Suprapubic skin (tissue), 4 donors: ENCODE measurements around the gene SNX13.

ENCODE experiments used
- EP300 ChIP-seq: sonication (generic); formaldehyde crosslinking; IDR thresholded peaks from one replicate; pipeline ENCODE4 v1.6.1; 2017; ENCODE audit warnings: antibody characterized with exemption
- POLR2A ChIP-seq, 2 donors: fragments of 450-650 bp; IDR thresholded peaks; one replicate each; pipeline ENCODE4 v1.6.1; 2017; ENCODE audit warnings: antibody characterized with exemption in 2 of 2, mild to moderate bottlenecking in 2 of 2, moderate library complexity in 2 of 2
- POLR2AphosphoS5 ChIP-seq, 3 donors: sonication (generic); formaldehyde crosslinking; IDR thresholded peaks; one replicate each; pipeline ENCODE4 v1.6.1; 2017; ENCODE audit warnings: antibody characterized with exemption in 3 of 3
- TF ChIP-seq, protein P1 (sequence below), 2 donors: fragments of 200-600 bp in 1 of 2; fragments of 450-650 bp in 1 of 2; sonication (generic) in 1 of 2; IDR thresholded peaks; one replicate each; pipeline ENCODE4 v1.5.1; 2016 to 2019; ENCODE audit warnings: antibody characterized with exemption in 2 of 2, mild to moderate bottlenecking in 1 of 2, moderate library complexity in 1 of 2

DNA sequence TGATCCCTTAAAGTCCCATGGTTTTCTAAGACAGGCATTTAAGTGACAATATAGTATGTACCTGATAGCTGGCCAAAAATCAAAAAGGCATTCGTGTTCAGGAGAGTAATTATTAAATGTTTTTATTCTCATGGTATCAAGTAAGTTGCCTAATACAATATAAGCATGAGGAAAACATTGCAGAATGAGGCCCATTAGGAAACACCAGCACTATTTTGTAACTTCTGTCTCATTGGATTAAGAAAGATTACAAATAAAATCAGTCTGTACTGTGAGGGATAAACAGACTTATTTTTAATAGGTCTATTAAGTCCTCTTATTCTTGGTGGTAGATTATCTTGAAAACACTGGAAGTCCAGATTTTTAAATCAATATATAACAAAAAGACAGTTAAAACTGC lies 110.1 kb downstream of the SNX13 start:
- TF ChIP-seq, protein P1, sequence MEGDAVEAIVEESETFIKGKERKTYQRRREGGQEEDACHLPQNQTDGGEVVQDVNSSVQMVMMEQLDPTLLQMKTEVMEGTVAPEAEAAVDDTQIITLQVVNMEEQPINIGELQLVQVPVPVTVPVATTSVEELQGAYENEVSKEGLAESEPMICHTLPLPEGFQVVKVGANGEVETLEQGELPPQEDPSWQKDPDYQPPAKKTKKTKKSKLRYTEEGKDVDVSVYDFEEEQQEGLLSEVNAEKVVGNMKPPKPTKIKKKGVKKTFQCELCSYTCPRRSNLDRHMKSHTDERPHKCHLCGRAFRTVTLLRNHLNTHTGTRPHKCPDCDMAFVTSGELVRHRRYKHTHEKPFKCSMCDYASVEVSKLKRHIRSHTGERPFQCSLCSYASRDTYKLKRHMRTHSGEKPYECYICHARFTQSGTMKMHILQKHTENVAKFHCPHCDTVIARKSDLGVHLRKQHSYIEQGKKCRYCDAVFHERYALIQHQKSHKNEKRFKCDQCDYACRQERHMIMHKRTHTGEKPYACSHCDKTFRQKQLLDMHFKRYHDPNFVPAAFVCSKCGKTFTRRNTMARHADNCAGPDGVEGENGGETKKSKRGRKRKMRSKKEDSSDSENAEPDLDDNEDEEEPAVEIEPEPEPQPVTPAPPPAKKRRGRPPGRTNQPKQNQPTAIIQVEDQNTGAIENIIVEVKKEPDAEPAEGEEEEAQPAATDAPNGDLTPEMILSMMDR (IDR thresholded peaks at IDR 0.05), result no peak
- no peak for TF ChIP-seq POLR2AphosphoS5 (IDR thresholded peaks at IDR 0.05)
- no peak for TF ChIP-seq POLR2A (IDR thresholded peaks at IDR 0.05)
- no peak for TF ChIP-seq EP300
